GM04503 (cell line): ENCODE data around the gene ZNF598.

ENCODE experiments used
- DNase-seq: peaks from one replicate; pipeline ENCODE4 v3.0.0-alpha.2; 2012; ENCODE audit warnings: low read depth

The ZNF598 gene

DNA sequence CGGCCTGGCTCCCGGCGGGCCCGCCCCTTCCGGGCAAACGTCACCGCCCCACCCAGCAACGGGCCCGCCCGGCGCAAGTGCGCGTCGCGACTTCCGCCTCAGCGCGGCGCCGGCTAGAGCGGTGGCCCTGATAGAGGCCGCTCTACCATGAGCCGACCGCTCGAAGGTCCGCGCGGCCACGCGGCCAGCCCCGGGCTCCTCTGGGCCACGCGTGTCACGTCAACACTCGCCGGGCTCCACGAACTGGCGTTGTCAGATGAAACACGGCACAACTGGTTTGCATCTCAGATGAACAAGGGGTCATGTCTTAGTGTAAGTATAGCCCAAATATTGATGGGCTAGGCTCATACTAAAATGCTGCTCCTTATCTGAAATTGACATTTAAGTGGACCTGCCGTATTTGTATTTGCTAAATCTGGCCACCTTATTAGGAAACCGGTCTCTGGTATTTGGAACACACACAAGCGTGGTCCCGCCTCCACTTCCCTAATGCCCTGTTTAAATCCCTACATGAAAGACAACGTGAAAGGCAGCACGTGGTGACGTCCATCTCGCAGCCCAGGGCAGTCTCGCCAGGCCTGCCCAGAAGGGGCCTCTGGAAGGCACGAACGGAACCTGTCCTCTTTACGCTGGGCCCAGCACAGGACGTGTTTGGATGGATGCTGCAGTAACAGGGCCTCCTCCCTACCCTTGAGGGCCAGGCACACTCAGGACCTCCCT, at the start of gene ZNF598:
TSS of gene ZNF598 (minus strand) at position 31 of the 720 bp plus-strand sequence.
- no peak for DNase-seq

DNA sequence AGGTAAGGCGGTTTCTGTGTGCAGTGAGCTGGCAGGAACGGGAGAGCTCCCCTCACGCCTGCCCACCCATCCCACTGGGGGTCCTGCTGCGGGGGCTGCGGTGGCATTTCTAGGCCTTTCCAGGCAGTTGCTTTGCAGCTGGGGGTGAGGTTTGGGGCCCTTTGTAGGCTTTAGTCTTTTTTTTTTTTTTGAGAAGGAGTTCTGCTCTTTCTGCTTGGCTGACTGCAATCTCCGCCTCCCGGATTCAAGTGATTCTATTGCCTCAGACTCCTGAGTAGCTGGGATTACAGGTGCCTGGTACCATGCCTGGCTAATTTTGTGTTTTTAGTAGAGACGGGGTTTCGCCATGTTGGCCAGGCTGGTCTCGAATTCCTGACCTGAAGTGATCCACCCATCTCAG, 49.3 kb upstream of the ZNF598 start:
- DNase-seq, result no peak

DNA sequence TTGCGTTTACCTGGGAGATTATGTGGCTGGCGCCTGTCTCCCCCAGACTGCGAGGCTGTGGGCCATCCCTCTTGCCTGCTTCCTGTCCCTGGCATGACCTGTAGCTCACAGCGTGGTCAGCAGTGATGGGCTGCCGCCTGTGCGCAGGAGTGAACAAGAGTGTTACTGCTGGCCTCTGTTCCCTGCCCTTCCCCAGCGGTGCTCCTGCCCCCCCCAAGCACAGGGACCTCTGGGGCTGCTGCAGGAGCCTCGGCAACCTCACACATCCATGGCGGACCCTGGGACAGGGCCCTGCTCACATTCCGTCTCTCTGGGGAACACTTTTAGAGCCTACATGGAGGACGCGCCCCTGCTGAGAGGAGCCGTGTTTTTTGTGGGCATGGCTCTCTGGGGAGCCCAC, 48.8 kb upstream of the ZNF598 start:
- no peak for DNase-seq

DNA sequence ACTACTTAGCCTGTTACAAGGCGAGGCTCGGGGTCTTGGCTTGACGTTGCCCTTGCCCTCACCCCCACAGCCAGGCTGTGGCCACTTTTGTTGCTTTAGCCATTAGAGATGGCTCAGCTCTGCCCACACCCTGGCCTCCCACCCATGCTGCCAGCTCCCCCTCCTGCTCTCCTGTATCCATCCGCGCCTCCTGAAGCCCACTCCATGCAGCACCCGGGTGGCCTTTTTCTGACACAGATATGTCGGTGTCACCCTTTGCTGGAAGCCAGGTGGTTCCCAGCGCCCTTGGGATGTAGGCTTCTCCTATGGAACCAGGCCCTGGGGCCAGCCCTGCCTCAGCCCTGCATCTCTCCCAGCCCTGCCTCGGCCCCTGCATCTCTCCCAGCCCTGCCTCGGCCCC, 47.8 kb upstream of the ZNF598 start:
- no peak for DNase-seq

DNA sequence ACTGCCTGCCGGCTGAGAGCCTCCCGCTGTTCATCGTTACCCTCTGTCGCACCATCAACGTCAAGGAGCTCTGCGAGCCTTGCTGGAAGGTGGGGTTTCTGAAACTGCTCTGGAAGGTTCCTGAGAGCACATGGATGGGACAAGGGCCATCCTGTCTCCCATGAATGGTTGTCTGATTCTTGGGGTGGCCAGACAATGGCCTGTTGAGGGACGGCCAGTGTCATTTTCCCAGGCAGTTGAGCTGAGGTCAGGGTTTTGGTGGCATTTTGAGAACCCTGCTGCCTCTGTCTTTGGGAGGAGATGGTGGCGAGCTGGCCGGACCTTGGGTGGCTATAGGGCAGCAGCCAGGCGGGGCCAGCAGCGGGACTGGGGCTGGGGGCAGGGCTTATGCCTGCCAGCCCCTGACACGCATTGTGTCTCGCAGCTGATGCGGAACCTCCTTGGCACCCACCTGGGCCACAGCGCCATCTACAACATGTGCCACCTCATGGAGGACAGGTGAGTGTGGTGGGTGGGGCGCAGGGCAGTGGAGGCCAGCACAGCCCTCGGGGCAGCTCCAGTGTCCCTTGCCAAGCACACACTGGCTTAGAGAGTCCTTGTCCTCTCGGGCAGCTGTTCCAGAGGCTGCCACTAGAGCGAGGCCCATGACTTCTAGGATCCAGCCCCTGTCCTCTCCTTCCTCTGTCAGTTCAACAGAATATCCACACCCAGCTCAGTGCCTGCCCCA, 47.2 kb upstream of the ZNF598 start:
- DNase-seq, result no peak

DNA sequence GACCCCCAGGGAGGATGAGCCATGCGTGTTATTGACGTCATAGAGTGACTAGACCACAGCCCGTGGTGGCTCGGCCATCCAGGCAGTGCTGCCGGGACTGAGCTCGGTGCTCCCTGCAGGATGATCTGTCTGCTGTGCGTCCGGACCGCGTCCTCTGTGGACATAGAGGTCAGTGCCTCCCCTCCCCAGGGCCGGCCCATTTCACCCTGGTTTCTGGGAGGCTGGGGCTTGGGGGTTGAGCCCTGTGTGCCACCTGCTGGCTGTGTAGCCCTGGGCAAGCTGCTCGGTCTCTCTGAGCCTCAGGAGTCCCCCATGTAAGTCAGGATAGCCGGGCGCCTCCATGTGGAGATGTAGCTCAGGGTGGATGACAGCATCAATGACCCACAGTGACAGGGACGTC, 46.5 kb upstream of the ZNF598 start:
- no peak for DNase-seq

DNA sequence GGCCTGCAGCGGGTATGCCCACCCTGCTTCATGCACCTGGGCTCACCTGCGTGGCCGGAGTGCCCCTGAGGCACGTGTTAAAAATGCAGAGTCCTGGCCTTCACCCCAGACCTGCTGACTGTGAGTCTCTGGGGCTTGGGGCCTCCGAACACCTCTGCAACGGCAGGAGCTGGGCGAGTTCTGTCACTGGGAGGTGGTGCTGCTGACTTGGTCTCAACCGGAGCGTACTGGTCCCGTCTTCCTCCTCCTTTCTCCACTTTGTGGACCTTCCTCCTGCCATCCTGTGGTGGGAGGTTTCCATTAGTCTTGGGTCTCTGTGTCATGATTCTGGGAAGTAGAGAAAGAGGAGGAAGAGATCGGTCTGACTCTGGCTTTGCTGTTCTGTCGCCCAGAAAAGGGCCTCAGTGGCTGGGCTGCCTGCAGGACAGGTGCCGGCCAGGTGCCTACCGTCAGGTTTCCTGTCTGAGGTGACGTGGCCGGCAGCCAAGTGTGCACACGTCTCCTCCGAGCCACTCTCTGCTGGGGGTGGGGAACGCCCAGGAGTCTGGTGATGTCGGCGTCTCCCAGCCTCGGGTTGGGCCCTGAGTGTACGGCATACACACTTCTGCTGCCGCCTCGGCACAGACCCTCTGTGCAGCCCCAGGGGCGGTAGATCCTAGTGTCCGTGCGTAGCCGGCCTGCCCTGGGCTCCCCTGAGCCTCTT, 45.1 kb upstream of the ZNF598 start:
- no peak for DNase-seq

DNA sequence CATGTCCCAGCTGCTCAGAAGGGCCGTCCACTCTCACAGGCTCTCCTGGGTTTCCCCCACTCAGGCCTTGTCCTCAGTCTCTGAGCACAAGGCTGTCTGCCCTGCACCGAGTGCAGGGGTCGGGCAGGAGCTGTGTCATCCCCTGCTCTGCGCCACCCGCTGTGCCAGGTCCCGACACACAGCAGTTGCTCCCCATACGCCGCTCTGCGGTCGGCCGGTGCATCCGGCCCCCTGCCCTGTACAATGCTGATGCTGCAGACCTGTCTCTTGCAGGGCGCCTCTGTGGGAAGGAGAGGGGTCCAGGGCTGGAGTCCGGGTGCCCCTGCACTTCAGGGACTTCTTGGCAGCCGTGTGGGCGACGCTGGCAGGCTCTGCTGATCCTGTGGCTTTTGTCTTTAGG, 44.3 kb upstream of the ZNF598 start:
- no peak for DNase-seq

DNA sequence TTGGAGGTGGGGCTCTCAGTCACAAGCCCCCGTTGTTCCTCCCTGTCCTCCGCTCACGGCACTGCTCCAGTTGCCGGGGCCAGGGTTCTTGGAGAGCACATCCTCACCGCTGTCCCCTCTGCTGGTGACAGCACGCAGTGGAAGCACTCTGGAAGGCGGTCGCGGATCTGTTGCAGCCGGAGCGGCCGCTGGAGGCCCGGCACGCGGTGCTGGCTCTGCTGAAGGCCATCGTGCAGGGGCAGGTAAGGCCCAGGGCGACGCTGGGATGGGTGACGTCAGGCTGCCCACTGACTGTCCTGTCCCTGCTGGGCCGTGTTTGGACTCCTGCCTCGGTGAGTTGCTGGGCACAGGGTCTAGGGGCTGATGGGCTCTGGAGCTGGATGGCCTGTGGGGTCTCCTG, 43.6 kb upstream of the ZNF598 start:
- DNase-seq, result no peak

DNA sequence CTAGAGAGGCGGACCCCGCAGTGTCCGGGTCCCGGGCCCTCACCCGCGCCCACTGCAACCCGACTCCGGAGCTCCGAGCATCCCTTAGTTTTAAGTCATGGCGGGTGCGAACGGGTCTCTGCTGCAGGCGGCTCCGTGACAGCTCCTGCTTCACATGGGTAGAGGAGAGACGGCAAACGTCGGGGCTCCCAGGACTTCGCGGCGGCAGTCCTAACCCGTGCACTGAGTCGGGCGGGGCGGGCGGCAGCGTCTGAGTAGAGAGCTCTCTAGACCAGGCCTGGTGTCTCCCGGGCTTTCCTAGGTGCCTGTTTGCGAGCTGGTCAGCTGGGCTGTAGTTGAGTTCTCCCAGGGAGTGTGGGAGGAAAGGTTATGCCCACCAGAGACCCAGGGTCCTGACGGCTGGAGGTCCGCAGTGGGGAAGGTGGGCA, 38.5 kb upstream of the ZNF598 start:
- no peak for DNase-seq

DNA sequence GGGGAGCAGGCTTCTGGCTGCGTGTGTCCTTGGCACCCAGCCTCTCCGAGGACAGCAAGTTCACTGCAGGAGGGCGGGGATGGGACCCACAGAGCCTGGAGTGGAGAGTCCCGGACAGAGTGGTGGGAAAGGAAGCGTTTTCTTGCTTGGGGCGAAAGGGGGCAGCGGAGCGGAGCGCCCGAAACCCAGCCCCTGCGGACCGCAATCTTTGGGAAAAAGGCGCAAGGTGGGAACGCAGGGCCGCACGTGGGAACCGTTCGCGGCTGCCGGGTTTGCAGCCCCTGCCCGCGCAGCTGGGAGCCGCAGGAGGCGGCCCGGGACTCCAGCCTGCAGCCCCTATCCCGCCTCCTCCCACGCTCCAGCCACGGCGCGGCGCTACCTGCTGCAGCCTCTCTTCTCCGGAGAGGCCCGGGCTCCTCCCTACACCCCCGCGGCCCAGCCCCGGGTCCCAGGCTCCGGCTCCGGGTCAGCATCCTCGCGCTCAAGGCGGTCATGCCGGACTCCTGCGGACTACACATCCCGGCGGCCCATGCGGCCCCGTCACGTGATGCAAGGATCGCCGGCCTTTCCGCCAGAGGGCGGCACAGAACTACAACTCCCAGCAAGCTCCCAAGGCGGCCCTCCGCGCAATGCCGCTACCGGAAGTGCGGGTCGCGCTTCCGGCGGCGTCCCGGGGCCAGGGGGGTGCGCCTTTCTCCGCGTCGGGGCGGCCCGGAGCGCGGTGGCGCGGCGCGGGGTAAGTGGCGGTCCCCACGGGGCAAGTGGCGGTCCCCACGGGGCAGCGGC, 37.9 kb upstream of the ZNF598 start, which contains the start of the genes NTHL1 and TSC2:
TSS of gene NTHL1 (minus strand) at position 505 of the 786 bp plus-strand sequence. CDS start at position 494, 11 bp downstream.
TSS of gene TSC2 (plus strand) at position 656 of the 786 bp plus-strand sequence. CDS start 631 bp downstream, outside the sequence.
- peak; percentile 70 for DNase-seq

DNA sequence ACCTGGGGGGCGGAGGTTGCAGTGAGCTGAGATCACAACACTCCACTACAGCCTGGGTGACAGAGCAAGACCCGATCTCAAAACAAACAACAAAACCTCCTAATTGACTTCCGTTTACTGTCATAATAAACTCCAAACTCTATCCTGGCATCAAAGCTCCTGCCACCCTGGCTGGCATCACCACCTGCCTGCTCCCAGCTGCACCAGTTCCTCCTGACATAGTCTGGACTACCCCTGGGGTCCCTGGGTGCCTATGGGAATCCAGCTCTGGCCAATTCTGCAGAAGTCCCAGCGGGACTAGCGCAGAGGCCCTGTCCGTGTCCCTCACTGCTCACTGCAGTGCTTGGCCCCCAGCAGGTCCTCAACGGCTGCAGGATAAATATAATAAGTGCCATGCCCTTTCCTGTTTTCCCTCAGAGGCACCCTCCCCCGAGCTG, 37.3 kb upstream of the ZNF598 start:
- DNase-seq, result no peak

DNA sequence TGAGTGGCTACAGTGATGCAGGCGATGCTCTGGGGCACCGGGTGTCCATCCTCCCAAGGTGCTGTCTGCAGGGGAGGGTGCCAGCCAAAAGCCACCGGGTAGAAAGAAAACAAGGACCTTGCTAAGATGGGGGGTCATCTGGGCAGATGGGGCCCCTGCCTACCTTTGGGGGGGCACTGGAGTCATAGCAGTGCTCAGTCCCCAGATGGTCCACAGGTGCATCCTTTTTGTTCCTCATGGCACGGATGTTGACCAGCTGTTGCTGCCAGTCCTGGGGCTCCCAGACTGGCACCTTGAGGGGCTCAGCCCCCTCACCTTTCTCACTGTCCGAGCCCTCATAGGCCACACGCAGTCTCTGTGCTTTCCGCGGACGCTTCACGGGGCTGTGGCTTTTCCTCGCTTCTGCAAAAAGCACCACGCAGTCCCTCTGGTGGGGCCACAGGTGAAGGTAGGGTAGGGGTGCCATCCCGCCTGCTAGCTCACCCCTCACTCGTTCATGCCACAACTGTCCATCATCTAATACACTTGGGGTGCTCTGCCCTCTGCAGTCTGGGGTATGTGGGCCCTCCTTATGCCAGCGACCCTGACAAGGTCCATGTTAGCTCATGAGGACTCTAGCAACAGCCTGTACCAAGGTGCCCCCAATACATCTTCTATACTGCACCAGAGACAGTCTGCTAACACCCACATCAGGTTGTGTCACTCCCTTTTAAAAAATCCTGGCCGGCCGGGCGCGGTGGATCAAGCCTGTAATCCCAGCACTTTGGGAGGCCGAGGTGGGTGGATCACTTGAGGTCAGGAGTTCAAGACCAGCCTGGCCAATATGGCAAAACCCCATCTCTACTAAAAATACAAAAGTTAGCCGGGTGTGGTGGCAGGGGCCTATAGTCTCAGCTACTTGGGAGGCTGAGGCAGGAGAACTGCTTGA, 36.6 kb upstream of the ZNF598 start:
- DNase-seq, result no peak

DNA sequence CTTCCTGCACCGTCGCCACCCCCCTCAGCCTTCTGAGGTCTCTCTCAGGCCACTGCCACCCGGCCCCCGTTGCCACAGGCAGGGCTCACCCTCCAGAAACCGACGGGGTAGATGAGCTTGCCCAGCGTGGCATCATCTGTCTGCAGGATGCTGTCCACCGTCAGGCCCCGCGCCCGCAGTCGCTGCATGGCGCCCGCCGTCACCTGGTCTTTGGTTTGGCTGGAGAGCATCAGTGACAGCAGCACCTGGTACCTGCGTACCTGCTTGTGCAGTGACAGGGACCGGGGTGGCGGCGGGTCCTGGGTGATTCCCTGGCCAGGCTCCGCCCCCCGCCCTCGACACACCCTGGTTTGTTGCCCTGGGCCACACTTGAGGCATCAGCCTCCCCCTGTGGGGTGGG, 34.9 kb upstream of the ZNF598 start:
- DNase-seq, result no peak

DNA sequence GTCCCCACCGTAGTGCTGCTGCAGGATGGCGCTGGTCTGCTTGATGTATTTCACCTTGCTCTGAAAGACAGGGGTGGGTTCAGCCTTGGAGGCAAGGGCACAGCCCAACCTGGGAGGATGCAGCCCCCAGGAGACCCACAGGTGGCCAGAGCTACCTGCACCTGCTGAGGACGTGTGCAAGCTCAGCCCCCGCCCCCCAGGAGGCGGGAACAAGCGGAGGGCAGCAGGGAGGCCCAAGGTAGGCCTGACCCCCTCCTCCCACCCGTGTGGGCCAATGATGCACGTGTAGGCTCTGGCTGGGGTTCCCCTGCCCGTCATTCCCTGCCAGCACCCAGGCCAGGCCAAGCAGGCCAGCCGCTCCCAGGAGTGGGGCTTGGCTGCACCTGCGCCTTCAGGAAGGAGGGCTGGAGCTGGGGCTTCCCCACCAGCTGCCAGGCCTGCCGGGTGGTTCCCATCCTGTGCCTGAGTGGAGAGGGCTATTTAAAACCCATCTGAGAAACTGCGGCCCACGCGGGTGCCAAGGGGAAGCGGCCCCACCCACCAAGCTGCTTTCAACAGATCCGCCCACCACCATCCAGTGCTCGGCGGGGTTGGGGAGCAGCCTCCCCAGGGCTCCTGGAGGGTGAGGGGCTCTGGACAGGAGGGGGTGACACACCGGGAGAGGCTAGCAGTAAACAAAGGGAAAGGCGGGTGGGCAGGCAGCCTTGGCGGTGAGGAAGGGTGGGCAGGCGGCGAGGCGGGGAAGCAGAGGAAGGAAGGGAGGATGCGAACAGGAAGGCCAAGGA, 34.2 kb upstream of the ZNF598 start:
- DNase-seq, result no peak

DNA sequence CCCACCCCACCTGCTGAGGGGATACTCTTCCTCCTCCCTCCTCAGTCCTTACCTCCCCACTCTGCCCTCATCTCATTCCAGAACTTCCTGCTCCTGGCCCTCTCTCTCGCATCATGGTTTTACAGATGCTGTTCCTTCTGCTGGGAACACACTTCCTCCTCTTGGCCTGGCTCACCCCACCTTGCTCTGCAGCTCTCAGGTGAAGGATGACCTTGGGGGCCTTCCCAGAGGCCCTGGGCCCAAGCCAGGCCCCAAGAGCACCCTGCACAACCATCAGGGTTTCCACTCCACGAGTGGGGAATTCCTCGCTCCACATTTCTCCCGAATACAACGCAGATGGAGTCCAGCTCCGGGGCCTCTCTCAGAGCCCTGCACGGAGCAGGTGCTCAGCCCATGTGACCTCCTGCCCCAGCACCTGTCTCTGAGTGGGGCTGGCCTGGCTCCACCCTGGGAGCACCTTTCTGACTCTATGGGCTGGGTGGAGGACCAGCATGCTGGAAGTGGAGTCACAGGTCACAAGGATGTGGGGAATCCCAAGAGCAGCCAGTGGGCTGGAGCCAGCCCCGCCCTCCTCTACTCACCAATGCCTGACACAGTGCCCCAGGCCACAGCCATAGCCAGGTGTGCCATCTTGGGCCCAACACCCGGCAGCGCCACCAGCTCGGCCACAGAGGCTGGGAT, 33.5 kb upstream of the ZNF598 start:
- DNase-seq, result no peak

DNA sequence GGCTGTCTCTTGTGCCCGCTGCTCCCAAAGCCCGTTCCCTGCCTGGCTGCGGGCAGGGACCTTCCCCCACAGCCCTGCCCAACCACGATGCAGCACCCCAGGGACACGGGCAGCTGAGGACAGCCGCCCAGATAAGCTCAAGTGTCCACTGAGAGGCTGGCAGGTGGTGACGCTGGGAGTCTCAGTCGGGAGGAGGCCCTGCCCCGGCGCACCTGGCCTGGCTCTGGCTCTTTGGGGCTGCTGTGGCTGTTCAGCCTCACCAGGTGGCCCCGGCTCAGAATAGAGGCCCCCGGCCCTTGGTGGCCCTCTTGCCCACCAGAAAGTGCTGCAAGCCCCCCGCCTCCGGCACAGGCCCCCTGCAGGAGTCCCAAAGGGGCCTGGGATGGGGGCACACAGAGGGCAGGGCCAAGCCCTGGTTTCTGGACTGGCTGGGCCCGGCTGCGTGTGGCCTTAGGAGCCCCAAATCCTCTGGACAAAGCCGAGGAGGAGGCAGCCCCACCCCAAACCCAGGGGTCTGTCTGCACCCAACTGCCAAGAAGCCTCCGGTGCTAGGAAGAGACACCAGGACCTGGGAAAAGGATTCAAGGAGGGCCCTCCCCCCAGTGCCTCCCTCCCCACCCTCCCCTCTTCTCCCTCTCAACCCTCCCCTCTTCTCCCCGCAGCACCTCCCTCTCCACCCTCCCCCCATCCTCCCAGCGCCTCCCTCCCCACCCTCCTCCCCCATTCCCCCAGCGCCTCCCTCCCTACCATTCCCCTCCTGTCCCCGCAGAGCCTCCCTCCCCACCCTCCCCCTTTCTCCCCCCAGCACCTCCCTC, 32.8 kb upstream of the ZNF598 start:
- no peak for DNase-seq

DNA sequence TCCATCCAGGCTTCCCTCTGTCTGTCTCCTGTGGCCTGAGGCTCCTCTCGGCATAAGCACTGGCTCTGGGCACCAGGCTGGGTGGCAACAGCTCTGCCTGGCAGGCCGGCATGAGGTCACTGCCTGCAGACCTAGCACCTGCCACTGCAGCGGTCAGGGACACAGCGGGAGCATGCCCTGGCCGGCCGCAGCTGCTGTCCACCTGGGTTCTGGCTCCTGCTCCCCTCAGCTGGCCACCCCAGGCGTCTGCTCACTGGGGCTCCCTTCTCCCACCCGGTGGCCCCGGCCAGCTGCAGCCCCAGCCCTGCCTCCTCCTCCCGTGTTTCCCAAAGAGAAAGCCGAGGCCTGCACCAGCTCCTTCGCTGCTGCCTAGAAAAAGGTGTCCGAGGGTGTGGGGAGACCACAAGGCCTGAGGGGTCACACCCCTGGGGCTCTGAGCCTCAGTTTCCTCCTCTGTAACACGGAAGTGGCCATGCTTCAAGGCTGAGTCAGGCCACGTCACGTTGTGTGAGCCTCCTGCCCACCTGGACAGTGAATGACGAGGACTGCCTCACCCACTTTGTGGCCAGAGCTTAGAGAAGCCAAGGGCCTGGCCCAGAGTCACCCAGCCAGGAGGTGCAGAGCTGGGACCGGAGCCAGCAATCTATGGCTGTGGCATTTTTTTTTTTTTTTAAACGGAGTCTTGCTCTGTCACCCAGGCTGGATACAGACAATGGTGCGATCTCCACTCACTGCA, 31.3 kb upstream of the ZNF598 start:
- no peak for DNase-seq
